ENCODE results near the gene OSGIN1.
"Not testable (repeated sequence)": the region's sequence is repeated elsewhere in the genome, so short reads cannot be mapped to it uniquely, and the experiment has no call there.

The OSGIN1 gene

GRCh38 chr16:83949724-83950001 lies 3.4 kb upstream of the OSGIN1 start:
- ATAC-seq (replicated peaks; ENCODE audit: extremely low read depth, poor library complexity, severe bottlenecking) (no peak), DNase-seq (ENCODE audit: low spot score in 2 of 2) (no peak)
- Mint-ChIP-seq H3K9me3 (no peaks in the 10 kb centered on the region), H3K27ac (ENCODE audit: low read depth) (no peak overlapping the region), H3K36me3 (ENCODE audit: insufficient read depth) (no peaks in the 10 kb centered on the region), H3K4me1 (no peaks in the 10 kb centered on the region), H3K4me3 (no peak overlapping the region), H3K27me3 (peaks cover 7% of the 10 kb centered on the region)

GRCh38 chr16:83950862-83951399 lies 2.1 kb upstream of the OSGIN1 start:
- DNase-seq (ENCODE audit: low spot score in 2 of 2); H3K4me1 Mint-ChIP-seq; H3K4me3 Mint-ChIP-seq; H3K9me3 Mint-ChIP-seq; H3K27ac Mint-ChIP-seq (ENCODE audit: low read depth); H3K36me3 Mint-ChIP-seq (ENCODE audit: insufficient read depth); ATAC-seq (replicated peaks; ENCODE audit: extremely low read depth, poor library complexity, severe bottlenecking): not testable (repeated sequence)
- peaks cover 18% of the 10 kb centered on the region for H3K27me3 Mint-ChIP-seq

- H3K9me3 Mint-ChIP-seq, result no peaks in the 10 kb centered on the region
- no peak for ATAC-seq (replicated peaks; ENCODE audit: extremely low read depth, poor library complexity, severe bottlenecking)
- no peak for DNase-seq (ENCODE audit: low spot score in 2 of 2)
- no peaks in the 10 kb centered on the region for H3K4me1 Mint-ChIP-seq
- no peak overlapping the region for H3K27ac Mint-ChIP-seq (ENCODE audit: low read depth)
- no peak overlapping the region for H3K4me3 Mint-ChIP-seq
- H3K36me3 Mint-ChIP-seq (ENCODE audit: insufficient read depth), result no peaks in the 10 kb centered on the region
- H3K27me3 Mint-ChIP-seq, result peaks cover 18% of the 10 kb centered on the region
Observed at GRCh38 chr16:83951544-83951943, 1.5 kb upstream of the OSGIN1 start.

- ATAC-seq (replicated peaks; ENCODE audit: extremely low read depth, poor library complexity, severe bottlenecking) (no peak), DNase-seq (ENCODE audit: low spot score in 2 of 2) (no peak)
- Mint-ChIP-seq H3K36me3 (ENCODE audit: insufficient read depth) (no peaks in the 10 kb centered on the region), H3K27ac (ENCODE audit: low read depth) (no peak overlapping the region), H3K4me3 (no peak overlapping the region), H3K9me3 (no peaks in the 10 kb centered on the region), H3K4me1 (no peaks in the 10 kb centered on the region), H3K27me3 (peaks cover 18% of the 10 kb centered on the region)
Observed at GRCh38 chr16:83952587-83952939, 477 bp upstream of the OSGIN1 start.

GRCh38 chr16:83953796-83954576 lies 946 bp downstream of the OSGIN1 start:
- ATAC-seq (replicated peaks; ENCODE audit: extremely low read depth, poor library complexity, severe bottlenecking) (no peak), DNase-seq (ENCODE audit: low spot score in 2 of 2) (no peak)
- Mint-ChIP-seq H3K4me1 (no peaks in the 10 kb centered on the region), H3K36me3 (ENCODE audit: insufficient read depth) (no peaks in the 10 kb centered on the region), H3K27ac (ENCODE audit: low read depth) (no peak overlapping the region), H3K27me3 (peaks cover 18% of the 10 kb centered on the region), H3K4me3 (no peak overlapping the region), H3K9me3 (no peaks in the 10 kb centered on the region)

GRCh38 chr16:83954577-83955016 lies 1.6 kb downstream of the OSGIN1 start:
- H3K27me3 Mint-ChIP-seq, result peaks cover 18% of the 10 kb centered on the region
- H3K9me3 Mint-ChIP-seq, result no peaks in the 10 kb centered on the region
- ATAC-seq (replicated peaks; ENCODE audit: extremely low read depth, poor library complexity, severe bottlenecking) (no peak), DNase-seq (ENCODE audit: low spot score in 2 of 2) (no peak)
- H3K4me3 Mint-ChIP-seq, result no peak overlapping the region
- no peak overlapping the region for H3K27ac Mint-ChIP-seq (ENCODE audit: low read depth)
- peaks cover 2% of the 10 kb centered on the region for H3K36me3 Mint-ChIP-seq (ENCODE audit: insufficient read depth)
- H3K4me1 Mint-ChIP-seq, result no peaks in the 10 kb centered on the region

- Mint-ChIP-seq H3K4me3 (no peak overlapping the region), H3K27ac (ENCODE audit: low read depth) (no peak overlapping the region), H3K4me1 (no peaks in the 10 kb centered on the region), H3K36me3 (ENCODE audit: insufficient read depth) (peaks cover 2% of the 10 kb centered on the region), H3K27me3 (peaks cover 18% of the 10 kb centered on the region), H3K9me3 (no peaks in the 10 kb centered on the region)
- DNase-seq (ENCODE audit: low spot score in 2 of 2) (no peak), ATAC-seq (replicated peaks; ENCODE audit: extremely low read depth, poor library complexity, severe bottlenecking) (no peak)
Observed at GRCh38 chr16:83955218-83956130, 2.4 kb downstream of the OSGIN1 start.

GRCh38 chr16:83956336-83957289 lies 3.6 kb downstream of the OSGIN1 start:
- Mint-ChIP-seq H3K27ac (ENCODE audit: low read depth) (no peak overlapping the region), H3K4me3 (no peak overlapping the region), H3K4me1 (no peaks in the 10 kb centered on the region), H3K27me3 (peaks cover 18% of the 10 kb centered on the region), H3K36me3 (ENCODE audit: insufficient read depth) (peaks cover 2% of the 10 kb centered on the region), H3K9me3 (no peaks in the 10 kb centered on the region)
- no peak for ATAC-seq (replicated peaks; ENCODE audit: extremely low read depth, poor library complexity, severe bottlenecking)
- DNase-seq (ENCODE audit: low spot score in 2 of 2), result peak; percentile 36 to 49

- H3K27ac Mint-ChIP-seq (ENCODE audit: low read depth), result no peak overlapping the region
- H3K4me1 Mint-ChIP-seq, result no peaks in the 10 kb centered on the region
- DNase-seq (ENCODE audit: low spot score in 2 of 2) (no peak), ATAC-seq (replicated peaks; ENCODE audit: extremely low read depth, poor library complexity, severe bottlenecking) (no peak)
- no peak overlapping the region for H3K4me3 Mint-ChIP-seq
- peaks cover 18% of the 10 kb centered on the region for H3K27me3 Mint-ChIP-seq
- H3K36me3 Mint-ChIP-seq (ENCODE audit: insufficient read depth), result peaks cover 4% of the 10 kb centered on the region
- H3K9me3 Mint-ChIP-seq, result no peaks in the 10 kb centered on the region
Observed at GRCh38 chr16:83957296-83957855, 4.3 kb downstream of the OSGIN1 start.

- H3K27ac Mint-ChIP-seq (ENCODE audit: low read depth), result no peak overlapping the region
- no peaks in the 10 kb centered on the region for H3K9me3 Mint-ChIP-seq
- peaks cover 4% of the 10 kb centered on the region for H3K36me3 Mint-ChIP-seq (ENCODE audit: insufficient read depth)
- no peaks in the 10 kb centered on the region for H3K4me1 Mint-ChIP-seq
- DNase-seq (ENCODE audit: low spot score in 2 of 2) (no peak), ATAC-seq (replicated peaks; ENCODE audit: extremely low read depth, poor library complexity, severe bottlenecking) (no peak)
- H3K4me3 Mint-ChIP-seq, result no peak overlapping the region
- peaks cover 18% of the 10 kb centered on the region for H3K27me3 Mint-ChIP-seq
Observed at GRCh38 chr16:83958137-83958845, 5.3 kb downstream of the OSGIN1 start.

- DNase-seq (ENCODE audit: low spot score in 2 of 2), result no peak
- Mint-ChIP-seq H3K27me3 (peaks cover 17% of the 10 kb centered on the region), H3K9me3 (no peaks in the 10 kb centered on the region), H3K4me3 (no peak overlapping the region), H3K36me3 (ENCODE audit: insufficient read depth) (peaks cover 4% of the 10 kb centered on the region), H3K4me1 (no peaks in the 10 kb centered on the region), H3K27ac (ENCODE audit: low read depth) (no peak overlapping the region)
- ATAC-seq (replicated peaks; ENCODE audit: extremely low read depth, poor library complexity, severe bottlenecking), result no peak
Observed at GRCh38 chr16:83958846-83959565, 6.0 kb downstream of the OSGIN1 start.

Measured in central memory CD8-positive, alpha-beta T cell (primary cell).